GM13977 (cell line): Measurements from ENCODE around the gene RELB.

Experiments used
- DNase-seq: peaks from one replicate; pipeline ENCODE4 v3.0.0; 2012; ENCODE audit warnings: low spot score
- in situ Hi-C: fragments of 300-500 bp; cut with MboI; formaldehyde crosslinking; loops from one replicate; pipeline ENCODE4 v1.12.0; 2022; ENCODE audit warnings: low sequenced_read_pairs, low pct_unique_long_range_greater_than_20kb, mixed read lengths, inconsistent platforms; ENCODE audit not compliant: unreplicated experiment
- TF ChIP-seq, protein P1 (sequence below): IDR thresholded peaks from 2 replicates; pipeline ENCODE4 v1.5.1; 2012; ENCODE audit warnings: mild to moderate bottlenecking, control low read depth; ENCODE audit not compliant: insufficient read depth; ENCODE audit errors: extremely low read depth, missing control alignments

Gene RELB, protein sequence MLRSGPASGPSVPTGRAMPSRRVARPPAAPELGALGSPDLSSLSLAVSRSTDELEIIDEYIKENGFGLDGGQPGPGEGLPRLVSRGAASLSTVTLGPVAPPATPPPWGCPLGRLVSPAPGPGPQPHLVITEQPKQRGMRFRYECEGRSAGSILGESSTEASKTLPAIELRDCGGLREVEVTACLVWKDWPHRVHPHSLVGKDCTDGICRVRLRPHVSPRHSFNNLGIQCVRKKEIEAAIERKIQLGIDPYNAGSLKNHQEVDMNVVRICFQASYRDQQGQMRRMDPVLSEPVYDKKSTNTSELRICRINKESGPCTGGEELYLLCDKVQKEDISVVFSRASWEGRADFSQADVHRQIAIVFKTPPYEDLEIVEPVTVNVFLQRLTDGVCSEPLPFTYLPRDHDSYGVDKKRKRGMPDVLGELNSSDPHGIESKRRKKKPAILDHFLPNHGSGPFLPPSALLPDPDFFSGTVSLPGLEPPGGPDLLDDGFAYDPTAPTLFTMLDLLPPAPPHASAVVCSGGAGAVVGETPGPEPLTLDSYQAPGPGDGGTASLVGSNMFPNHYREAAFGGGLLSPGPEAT

DNA sequence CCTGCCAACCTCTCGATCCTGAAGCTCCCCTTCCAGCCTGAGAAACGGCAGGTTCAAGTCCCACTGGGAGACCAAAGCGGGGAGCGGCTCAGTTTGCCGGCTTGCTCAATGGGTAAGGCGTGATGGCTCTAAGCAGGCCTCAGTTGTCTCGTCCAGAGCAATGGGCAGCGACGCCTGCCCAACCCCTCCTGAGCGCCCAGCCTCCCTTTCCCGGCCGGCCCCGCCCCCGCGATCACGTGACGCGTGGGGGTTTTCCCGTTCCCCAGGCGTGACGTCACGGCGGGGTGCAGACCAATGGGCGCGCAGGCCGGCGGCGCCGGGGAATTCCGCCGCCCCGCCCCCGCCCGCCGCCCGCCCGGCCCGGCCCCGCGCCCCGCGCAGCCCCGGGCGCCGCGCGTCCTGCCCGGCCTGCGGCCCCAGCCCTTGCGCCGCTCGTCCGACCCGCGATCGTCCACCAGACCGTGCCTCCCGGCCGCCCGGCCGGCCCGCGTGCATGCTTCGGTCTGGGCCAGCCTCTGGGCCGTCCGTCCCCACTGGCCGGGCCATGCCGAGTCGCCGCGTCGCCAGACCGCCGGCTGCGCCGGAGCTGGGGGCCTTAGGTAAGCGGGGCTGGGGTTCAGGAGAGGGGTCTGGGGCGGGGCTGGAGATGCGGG lies at the start of gene RELB:
RELB (plus strand) TSS at position 378 of the 653 bp plus-strand sequence; CDS start at position 494, 116 bp downstream.
- DNase-seq: peak; percentile 98
- in situ Hi-C loops: no loop called here
- TF ChIP-seq, protein P1, sequence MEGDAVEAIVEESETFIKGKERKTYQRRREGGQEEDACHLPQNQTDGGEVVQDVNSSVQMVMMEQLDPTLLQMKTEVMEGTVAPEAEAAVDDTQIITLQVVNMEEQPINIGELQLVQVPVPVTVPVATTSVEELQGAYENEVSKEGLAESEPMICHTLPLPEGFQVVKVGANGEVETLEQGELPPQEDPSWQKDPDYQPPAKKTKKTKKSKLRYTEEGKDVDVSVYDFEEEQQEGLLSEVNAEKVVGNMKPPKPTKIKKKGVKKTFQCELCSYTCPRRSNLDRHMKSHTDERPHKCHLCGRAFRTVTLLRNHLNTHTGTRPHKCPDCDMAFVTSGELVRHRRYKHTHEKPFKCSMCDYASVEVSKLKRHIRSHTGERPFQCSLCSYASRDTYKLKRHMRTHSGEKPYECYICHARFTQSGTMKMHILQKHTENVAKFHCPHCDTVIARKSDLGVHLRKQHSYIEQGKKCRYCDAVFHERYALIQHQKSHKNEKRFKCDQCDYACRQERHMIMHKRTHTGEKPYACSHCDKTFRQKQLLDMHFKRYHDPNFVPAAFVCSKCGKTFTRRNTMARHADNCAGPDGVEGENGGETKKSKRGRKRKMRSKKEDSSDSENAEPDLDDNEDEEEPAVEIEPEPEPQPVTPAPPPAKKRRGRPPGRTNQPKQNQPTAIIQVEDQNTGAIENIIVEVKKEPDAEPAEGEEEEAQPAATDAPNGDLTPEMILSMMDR: no peak

DNA sequence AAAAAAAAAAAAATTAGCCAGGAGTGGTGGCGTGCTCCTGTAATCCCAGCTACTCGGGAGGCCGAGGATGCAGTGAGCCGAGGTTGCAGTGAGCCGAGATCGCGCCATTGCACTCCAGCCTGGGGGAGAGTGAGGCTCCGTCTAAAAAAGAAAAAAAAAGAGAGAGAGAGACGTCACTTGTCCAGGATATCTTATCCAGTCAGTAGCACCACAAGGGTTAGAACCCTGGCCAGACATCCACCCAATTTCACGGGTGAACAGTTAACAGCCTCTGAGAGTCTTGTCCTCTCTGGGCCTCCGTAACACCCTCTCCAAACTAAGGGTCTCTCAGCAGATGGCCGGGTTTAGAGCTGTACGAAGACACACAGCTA lies 47.0 kb upstream of the RELB start:
- no peak for DNase-seq
- in situ Hi-C loops: no loop called here
- TF ChIP-seq, protein P1: no peak

DNA sequence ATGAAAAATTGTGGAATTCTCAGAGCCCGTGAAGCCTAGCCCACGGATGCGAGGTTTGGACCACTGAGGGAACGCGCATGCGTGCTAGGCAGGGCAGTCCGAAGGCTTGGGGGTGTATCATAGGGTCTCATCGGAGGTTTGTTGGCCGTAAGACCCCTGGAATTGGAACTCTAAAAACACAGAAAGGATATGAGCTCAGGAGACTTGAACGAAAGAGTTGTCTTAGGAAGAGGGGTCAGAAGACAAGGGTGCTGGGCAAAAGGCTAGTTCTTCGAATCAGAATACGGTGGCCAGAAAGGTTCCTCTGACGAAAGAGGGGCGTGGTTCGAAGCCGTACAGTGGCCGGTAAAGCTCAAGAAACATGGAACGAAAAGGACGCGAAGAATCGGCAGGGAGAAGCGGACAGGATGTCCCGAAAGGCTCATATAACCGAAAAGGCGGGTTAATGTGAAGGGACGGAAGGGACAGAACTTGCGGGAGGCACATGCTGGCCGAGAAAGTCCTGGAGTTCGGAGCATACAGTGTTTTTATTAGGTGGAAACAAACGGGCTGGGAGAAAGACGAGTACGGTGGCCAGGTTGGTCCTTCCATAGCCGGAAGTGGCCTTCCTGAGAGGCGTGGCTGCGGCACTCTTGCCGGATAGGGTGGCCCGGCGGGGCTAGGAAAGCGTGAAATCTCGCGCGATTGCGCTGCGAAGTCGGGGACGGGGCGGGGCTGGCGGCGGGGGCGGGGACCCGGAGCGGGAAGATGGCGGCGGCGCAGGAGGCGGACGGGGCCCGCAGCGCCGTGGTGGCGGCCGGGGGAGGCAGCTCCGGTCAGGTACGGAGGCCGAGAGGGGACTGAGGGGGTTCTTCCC lies 46.4 kb upstream of the RELB start, which contains the start of gene CLPTM1:
CLPTM1 (plus strand) TSS at position 732 of the 856 bp plus-strand sequence; CDS start at position 748, 16 bp downstream.
- TF ChIP-seq, protein P1: no peak
- peak; percentile 98 for DNase-seq
- in situ Hi-C loops: no loop called here

DNA sequence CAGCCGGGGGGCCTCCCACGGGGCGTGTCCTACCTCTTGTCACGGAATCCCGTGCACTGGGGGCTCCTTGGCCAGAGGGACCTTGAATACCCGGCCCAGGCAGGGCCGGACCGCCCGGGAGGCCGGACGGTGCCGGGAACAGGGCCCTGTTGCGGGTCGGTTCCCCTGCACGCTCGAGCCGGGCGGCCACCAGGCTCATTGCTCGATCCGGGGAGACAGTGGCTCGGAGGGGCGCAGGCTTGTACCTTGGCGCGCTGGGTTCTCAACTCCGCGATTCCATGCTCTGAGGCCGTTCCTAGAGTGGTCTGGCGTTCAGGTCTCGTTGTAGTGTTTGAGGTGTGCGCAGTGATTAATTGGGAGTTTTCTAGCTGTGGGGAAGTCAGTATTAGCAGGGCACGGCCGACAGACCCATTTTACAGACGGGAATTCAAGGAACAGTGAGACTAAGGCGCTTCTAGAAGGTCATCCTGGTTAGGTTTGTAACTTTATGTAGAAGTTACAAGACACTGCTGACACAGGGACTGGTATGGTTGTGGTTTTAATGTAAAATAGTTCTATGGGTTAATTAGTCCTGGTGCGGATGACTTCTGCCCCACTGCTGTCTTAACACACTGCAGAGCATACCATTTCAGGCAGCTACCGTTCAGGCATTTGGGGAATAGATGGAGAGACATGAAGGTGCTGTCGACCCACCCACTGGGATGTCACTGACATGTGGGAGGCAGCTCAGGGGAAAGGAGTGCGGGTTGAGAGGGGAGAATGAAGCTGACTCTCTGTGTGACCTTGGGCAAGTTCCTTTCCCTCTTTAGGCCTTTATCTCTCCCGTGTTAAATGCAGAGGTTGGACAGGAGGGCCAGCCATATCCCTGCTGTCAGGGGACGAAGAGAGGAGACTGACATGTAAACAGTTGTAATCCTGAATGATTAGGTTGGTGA lies 45.5 kb upstream of the RELB start:
- in situ Hi-C loops: no loop called here
- DNase-seq: no peak
- TF ChIP-seq, protein P1: no peak

DNA sequence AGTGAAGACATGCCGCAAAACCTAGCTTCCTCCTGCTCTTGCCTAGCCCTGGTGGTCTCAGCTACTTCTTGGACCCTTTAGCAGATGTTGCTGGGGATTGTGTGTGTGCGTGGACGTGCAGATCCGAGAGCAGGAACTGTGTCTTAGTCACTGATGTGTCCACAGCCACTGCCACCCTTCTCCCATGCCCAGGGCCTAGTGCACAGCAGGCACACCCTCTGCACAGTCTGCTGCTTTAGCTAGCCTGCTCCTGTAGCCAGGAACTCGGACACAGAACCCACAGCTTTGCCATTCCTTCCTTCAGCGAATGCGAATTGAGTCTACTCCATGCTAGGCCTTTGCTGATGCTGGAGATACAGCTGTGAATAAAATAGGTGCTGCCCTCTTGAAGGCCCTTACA lies 43.7 kb upstream of the RELB start:
- DNase-seq: no peak
- TF ChIP-seq, protein P1: no peak
- in situ Hi-C loops: no loop called here
